GM13977 (cell line): ENCODE measurements around the gene ANKRD2.
"Not testable (repeated sequence)": the region's sequence is repeated elsewhere in the genome, so short reads cannot be mapped to it uniquely, and the experiment has no call there.

ENCODE experiments used
- DNase-seq: peaks from one replicate; pipeline ENCODE4 v3.0.0; 2012; ENCODE audit warnings: low spot score
- in situ Hi-C: fragments of 300-500 bp; cut with MboI; formaldehyde crosslinking; loops from one replicate; pipeline ENCODE4 v1.12.0; 2022; ENCODE audit warnings: low sequenced_read_pairs, low pct_unique_long_range_greater_than_20kb, mixed read lengths, inconsistent platforms; ENCODE audit not compliant: unreplicated experiment
- TF ChIP-seq, protein P1 (sequence below): IDR thresholded peaks from 2 replicates; pipeline ENCODE4 v1.5.1; 2012; ENCODE audit warnings: mild to moderate bottlenecking, control low read depth; ENCODE audit not compliant: insufficient read depth; ENCODE audit errors: extremely low read depth, missing control alignments

The ANKRD2 gene, protein sequence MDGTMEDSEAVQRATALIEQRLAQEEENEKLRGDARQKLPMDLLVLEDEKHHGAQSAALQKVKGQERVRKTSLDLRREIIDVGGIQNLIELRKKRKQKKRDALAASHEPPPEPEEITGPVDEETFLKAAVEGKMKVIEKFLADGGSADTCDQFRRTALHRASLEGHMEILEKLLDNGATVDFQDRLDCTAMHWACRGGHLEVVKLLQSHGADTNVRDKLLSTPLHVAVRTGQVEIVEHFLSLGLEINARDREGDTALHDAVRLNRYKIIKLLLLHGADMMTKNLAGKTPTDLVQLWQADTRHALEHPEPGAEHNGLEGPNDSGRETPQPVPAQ

DNA sequence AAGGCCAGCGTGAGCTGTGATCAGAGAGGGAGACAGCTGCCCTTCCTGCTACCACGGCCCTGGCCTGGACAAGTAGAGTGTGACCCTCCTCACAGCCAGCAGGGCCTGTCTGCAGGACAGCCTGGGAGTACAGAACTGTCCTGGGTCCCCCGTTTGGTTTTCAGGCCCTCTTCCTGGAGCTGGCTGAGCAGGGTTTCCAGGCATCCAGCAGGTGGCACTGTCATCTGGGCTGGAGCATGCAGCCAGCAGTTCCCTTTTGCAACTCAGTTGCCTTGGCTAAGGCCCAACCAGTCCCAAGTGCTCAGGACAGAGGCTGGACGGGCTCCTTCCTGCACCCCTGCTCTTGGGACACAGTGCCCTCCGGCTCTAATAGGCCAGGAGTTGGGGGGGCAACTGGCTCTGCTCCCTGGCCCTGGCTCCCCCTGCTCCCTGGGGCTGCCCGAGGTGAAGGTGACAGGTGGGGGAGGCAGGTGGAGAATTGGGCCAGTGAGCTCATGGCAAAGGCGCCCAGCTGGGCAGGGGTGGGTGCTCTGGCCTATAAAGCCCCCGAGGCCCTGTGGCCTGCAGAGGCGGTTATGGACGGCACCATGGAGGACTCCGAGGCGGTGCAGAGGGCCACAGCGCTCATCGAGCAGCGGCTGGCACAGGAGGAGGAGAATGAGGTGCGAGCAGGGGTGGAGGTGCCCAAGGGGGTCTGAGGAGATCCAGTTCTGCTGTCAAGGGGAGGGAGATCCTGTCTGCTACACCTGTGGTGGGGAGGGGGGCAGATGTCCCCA, at the start of gene ANKRD2:
ANKRD2 (plus strand) TSS at position 566 of the 776 bp plus-strand sequence; CDS start at position 576, 10 bp downstream.
- TF ChIP-seq, protein P1, sequence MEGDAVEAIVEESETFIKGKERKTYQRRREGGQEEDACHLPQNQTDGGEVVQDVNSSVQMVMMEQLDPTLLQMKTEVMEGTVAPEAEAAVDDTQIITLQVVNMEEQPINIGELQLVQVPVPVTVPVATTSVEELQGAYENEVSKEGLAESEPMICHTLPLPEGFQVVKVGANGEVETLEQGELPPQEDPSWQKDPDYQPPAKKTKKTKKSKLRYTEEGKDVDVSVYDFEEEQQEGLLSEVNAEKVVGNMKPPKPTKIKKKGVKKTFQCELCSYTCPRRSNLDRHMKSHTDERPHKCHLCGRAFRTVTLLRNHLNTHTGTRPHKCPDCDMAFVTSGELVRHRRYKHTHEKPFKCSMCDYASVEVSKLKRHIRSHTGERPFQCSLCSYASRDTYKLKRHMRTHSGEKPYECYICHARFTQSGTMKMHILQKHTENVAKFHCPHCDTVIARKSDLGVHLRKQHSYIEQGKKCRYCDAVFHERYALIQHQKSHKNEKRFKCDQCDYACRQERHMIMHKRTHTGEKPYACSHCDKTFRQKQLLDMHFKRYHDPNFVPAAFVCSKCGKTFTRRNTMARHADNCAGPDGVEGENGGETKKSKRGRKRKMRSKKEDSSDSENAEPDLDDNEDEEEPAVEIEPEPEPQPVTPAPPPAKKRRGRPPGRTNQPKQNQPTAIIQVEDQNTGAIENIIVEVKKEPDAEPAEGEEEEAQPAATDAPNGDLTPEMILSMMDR = peak; percentile 90
- DNase-seq = peak; percentile 84
- in situ Hi-C loops = no loop called here

DNA sequence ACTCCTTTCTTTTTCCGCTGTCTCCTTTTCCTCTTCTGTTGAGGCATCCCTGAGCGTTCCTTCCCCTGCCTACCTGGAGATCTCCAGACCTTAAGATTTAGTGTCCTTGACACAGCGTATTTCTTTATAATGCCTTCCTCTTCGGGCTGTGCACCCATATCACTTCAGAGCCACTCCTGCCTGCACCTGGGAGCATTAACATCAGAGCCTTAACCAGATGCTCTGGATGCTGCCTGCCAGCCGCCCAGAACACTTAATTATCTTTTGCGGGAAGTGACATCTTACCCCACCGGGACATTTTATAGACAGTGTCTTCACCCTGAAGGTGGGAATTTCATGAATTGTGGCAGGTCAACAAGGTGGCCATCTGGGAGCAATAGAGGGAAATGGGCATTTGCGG, 49.6 kb upstream of the ANKRD2 start:
- TF ChIP-seq, protein P1 = no peak

DNA sequence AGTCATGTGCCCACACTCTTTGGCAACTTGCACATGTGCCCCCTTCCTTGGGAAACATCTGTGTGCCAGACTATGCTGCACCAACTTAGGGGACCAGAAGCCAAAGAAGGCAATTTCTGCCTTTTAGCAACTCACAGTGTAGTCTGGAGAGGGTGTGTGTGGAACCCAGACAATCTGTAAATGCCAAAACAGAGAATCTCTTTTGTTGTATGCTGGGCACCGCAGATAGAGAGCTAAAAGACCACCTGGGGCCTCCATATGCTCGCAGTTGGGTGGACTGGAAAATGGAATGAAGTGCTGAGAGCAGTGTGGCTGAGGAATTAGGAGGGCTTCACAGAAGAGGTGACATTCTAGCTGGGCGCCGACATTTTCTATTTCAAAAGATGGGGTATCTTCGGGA, 47.5 kb upstream of the ANKRD2 start:
- no peak for DNase-seq
- in situ Hi-C loops = no loop called here
- TF ChIP-seq, protein P1 = no peak

More for the DNA sequence above, 49.6 kb upstream of the ANKRD2 start:
- DNase-seq = no peak
- in situ Hi-C loops = no loop called here

DNA sequence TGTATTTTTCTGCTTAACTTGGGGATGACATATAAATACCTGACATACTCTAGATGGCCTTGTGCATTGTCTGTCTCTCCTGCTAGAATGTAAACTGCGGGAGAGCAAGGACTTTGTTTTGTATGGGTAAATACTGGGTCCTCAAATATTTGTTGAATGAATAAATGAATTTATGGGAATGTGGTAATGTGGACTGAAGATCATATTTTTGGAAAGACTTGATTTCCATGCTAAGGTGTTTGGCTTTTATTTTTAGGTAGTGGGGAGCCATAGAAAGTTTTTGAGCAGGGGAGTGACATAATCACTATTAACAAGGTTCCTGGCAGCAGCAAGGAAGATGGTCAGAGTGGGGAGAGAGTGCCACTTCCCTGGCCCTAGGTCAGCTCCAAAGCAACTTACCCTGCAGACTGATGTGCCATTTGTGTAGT, 46.9 kb upstream of the ANKRD2 start:
- DNase-seq = no peak
- TF ChIP-seq, protein P1 = no peak
- in situ Hi-C loops = no loop called here

DNA sequence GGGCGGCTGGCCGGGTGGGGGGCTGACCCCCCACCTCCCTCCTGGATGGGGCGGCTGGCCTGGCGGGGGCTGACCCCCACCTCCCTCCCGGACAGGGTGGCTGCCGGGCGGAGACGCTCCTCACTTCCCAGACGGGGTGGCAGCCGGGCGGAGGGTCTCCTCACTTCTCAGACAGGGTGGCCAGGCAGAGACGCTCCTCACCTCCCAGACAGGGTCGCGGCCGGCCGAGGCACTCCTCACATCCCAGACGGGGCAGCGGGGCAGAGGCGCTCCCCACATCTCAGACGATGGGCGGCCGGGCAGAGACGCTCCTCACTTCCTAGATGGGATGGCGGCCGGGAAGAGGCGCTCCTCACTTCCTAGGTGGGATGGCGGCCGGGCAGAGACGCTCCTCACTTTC, 43.7 kb upstream of the ANKRD2 start:
- DNase-seq, in situ Hi-C loops: not testable (repeated sequence)

DNA sequence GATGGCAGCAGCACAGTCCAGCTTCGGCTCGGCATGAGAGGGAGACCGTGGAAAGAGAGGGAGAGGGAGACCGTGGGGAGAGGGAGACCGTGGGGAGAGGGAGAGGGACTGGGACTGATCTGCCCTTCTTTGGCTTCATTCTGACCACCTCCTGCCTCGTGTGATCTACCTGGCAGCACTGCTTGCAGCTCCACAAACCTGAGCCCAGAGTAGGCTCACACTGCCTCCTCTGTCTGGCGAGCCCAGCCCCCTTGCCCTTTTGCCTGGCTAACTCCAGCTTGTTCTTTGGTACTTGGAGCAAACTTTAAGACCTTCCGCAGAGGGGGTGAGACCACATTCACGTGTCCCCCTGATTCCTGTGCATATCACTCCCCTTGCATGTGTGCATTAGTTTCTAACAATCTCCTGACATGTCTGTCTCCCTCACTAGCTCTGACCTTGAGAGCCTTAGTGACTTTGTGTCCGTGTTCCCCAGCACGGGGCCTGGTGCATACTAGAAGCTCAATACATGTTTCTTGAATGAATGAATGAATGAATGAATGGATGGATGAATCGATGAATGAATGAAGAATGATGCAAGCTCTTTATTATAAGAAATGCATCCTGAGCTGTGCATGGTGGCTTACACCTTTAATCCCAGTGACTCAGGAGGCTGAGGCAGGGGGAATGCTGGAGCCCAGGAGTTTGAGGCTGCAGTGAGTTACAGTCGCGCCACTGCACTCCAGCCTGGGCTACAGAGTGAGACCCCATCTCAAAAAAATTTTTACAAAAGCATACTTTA, 42.7 kb upstream of the ANKRD2 start:
- in situ Hi-C loops = no loop called here
- DNase-seq = no peak
- TF ChIP-seq, protein P1 = no peak
